Astrocyte of the spinal cord (primary cell): ENCODE measurements around the gene DERA.
"Not testable (repeated sequence)": the region's sequence is repeated elsewhere in the genome, so short reads cannot be mapped to it uniquely, and the experiment has no call there.

Experiments used
- DNase-seq: peaks from one replicate; pipeline ENCODE4 v3.0.0; 2011; ENCODE audit warnings: low read depth, low spot score
- H3K4me3 ChIP-seq: 2 replicates; pipeline ENCODE4 v1.5.1; 2011; ENCODE audit warnings: low read depth, mild to moderate bottlenecking, low read length, moderate library complexity
- in situ Hi-C: cut with HindIII; loops from 2 replicates; pipeline ENCODE4 v1.10.0; 2017; ENCODE audit warnings: low sequenced_read_pairs
- TF ChIP-seq, protein P1 (sequence below): IDR thresholded peaks from 2 replicates; pipeline ENCODE4 v1.5.1; 2012; ENCODE audit warnings: low read depth, mild to moderate bottlenecking, low read length, inconsistent platforms

The DERA gene

DNA sequence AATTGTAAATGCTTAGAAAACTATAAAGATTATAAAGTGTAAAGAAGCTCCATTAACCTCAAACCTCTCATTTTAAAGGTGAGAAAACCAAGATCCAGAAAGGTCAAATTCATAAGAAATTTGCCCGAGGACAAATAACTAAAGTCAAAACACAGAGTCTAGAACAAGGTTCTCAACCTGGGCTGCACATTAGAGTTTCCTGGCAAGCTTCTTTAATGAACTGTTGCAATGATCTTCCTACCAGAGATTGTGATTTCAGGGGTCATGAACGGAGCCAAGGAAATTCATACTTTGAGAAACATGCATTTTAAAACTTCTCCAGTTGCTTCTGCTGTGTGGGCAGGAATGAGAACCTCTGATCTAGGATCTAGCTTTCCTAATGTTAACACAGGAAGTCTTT is 86.8 kb downstream of the DERA start:
- in situ Hi-C loops, result no loop called here
- TF ChIP-seq, protein P1, sequence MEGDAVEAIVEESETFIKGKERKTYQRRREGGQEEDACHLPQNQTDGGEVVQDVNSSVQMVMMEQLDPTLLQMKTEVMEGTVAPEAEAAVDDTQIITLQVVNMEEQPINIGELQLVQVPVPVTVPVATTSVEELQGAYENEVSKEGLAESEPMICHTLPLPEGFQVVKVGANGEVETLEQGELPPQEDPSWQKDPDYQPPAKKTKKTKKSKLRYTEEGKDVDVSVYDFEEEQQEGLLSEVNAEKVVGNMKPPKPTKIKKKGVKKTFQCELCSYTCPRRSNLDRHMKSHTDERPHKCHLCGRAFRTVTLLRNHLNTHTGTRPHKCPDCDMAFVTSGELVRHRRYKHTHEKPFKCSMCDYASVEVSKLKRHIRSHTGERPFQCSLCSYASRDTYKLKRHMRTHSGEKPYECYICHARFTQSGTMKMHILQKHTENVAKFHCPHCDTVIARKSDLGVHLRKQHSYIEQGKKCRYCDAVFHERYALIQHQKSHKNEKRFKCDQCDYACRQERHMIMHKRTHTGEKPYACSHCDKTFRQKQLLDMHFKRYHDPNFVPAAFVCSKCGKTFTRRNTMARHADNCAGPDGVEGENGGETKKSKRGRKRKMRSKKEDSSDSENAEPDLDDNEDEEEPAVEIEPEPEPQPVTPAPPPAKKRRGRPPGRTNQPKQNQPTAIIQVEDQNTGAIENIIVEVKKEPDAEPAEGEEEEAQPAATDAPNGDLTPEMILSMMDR, result no peak

DNA sequence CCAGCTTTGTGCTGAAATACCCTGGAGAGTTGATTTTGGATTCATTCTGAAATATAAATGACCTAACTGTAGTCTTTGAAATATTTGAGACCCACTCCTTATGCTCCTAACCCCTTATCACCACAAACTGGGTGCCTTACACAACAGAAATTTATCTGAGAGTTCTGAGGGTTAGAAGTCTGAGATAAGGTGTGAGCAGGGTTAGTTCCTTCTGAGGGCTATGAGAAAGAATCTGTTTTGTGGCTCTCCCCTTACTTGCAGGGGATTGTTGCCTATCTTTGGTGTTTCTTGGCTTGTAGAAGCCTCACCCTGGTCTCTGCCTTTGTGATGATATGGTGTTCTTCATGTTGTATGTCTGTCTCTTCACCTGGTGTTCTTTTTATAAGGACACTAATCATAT is 91.7 kb downstream of the DERA start:
- in situ Hi-C loops, result no loop called here
- DNase-seq, result no peak
- TF ChIP-seq, protein P1, result no peak
- H3K4me3 ChIP-seq, result no peak overlapping the region

More for the DNA sequence above, 86.8 kb downstream of the DERA start:
- H3K4me3 ChIP-seq, result no peak overlapping the region
- DNase-seq, result no peak

DNA sequence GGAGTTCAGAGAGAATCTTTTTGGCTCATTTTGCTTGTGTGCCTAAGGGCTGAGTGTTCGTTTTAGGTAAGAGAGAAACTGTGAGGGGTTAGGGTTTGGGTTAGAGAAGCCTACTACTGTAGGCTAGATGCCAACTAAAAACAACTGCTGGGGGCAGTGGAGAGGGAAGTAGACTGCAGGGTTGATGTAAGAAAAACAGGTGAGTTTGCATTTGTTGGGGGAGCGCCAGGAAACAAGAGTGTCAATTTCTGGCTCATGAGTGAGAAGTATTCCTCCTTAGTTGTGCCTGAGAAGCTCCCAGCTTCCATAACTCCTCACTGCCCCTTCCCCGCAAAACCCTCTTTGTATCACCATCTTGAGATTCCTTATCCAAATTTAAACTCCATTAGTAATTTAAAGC is 92.3 kb downstream of the DERA start:
- no peak overlapping the region for H3K4me3 ChIP-seq
- no peak for DNase-seq
- TF ChIP-seq, protein P1, result no peak
- in situ Hi-C loops, result no loop called here

DNA sequence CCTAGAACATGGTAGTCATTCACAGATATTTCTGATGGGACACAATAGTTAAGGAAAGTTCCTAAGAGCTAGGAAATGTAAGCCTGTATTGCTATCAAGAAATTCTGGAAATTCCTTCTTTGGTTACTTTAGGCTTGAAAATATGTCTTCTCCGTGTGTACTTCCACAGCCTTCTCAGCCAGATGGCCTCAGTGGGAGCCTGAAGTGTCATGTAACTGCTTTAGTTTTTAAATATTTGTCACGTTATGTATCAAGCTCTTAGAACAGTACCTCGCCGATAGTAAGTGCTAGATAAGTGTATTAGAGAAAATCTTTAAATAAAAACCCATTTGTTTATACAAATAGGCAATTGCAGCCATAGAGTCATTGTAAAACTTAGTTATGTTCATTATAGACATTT is 95.6 kb downstream of the DERA start:
- in situ Hi-C loops, result no loop called here
- H3K4me3 ChIP-seq, result no peak overlapping the region
- no peak for DNase-seq
- TF ChIP-seq, protein P1, result no peak

DNA sequence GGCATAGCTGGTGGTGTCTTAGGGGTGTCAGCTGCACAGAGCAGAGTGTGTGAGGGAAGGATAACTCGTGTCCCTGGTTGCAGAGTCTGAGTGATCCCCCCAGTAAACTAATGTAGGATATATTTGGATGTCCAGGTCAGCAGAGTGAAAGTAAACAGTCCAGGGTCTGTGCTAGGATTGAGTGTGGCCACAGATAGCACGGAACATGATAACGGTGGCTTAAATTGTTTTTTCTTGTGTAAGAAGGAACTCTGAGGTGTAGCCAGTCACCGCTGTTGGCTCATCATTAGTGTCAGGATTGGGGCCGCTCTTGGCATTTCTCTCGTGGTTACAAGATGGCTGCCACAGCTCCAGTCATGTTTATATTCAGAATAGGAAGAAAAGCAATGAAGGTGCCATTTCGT is 97.3 kb downstream of the DERA start:
- H3K4me3 ChIP-seq, result no peak overlapping the region
- in situ Hi-C loops, result no loop called here
- TF ChIP-seq, protein P1, result no peak
- DNase-seq, result no peak

DNA sequence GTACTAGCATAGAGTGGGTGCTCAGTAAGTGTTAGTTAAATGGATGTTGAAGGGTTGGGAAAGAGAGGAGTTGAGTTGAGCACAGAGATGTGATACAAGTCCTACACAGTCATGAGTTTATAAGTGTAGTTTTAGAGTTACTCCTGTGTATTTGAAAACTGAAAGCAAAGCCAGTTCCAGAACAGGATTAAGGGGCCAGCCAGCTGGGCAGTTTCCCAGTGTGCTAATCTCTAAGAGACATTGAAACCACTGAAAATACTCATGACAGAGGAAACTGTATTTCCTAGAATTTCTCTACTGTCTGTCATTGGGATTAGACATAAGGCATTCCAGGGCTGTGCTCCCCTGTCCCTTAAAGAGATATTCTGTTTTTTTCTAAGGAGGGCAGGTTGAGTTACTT is 101.0 kb downstream of the DERA start:
- TF ChIP-seq, protein P1, result no peak
- peak; percentile 50 for DNase-seq
- H3K4me3 ChIP-seq, result no peak overlapping the region
- in situ Hi-C loops, result no loop called here

DNA sequence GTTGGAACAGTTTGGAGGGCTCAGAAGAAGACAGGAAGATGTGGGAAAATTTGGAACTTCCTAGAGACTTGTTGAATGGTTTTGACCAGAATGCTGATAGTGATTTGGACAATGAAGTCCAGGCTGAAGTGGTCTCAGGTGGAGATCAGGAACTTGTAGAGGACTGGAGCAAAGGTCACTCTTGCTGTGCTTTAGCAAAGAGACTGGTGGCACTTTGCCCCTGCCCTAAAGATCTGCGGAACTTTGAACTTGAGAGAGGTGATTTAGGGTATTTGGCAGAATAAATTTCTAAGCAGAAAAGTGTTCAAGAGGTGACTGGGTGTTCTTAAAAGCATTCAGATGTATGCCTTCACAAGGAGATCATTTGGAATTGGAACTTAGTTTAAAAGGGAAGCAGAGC is 102.6 kb downstream of the DERA start:
- in situ Hi-C loops, H3K4me3 ChIP-seq, DNase-seq: not testable (repeated sequence)

DNA sequence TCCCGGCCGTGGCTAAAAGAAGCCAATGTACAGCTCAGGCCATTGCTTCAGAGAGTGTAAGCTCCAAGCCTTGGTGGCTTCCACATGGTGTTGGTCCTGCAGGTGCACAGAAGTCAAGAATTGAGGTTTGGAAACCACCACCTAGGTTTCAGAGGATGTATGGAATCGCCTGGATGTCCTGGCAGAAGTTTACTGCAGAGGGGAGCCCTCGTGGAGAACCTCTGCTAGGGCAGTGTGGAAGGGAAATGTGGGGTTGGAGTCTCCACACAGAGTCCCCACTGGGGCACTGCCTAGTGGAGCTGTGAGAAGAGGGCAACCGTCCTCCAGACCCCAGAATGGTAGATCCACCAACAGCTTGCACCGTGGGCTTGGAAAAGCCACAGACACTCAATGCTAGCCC is 103.3 kb downstream of the DERA start:
- DNase-seq, H3K4me3 ChIP-seq, in situ Hi-C loops: not testable (repeated sequence)
